Body of pancreas (tissue), 4 donors: ENCODE data around the gene BCL2L11. TPM values are rescaled to one million over a fixed set of nuclear protein-coding genes. Genes with fewer than 3 reads are reported as not detected.
A peak's percentile ranks its signal among the peaks of the same experiment; 100 is the strongest.

ENCODE experiments used
- ATAC-seq: fragments of 150-250 bp; one replicate; pipeline ENCODE4 v1.9.1; 2016
- DNase-seq, 4 donors: peaks; one replicate each; pipeline ENCODE4 v3.0.0-alpha.2; 2019
- H3K27ac ChIP-seq, 4 donors: fragments of 200-600 bp; sonication (generic); 1 replicate in 3 of 4; 2 replicates in 1 of 4; pipeline versions ENCODE4 v1.5.1 to v1.6.1; 2016 to 2019; ENCODE audit warnings: mild to moderate bottlenecking in 1 of 4, mixed read lengths in 1 of 4, moderate library complexity in 1 of 4
- H3K27me3 ChIP-seq, 2 donors: fragments of 200-600 bp; sonication (generic); one replicate each; pipeline ENCODE4 v1.6.0; 2016; ENCODE audit warnings: mild to moderate bottlenecking in 1 of 2
- H3K36me3 ChIP-seq, 2 donors: fragments of 200-600 bp; sonication (generic); replicated peaks in 1 of 2; 2 replicates each; pipeline ENCODE4 v1.5.1; 2016; ENCODE audit warnings: low read depth in 2 of 2; ENCODE audit not compliant: insufficient read depth in 1 of 2
- H3K4me1 ChIP-seq: fragments of 200-600 bp; sonication (generic); one replicate; pipeline ENCODE4 v1.6.0; 2016
- H3K4me3 ChIP-seq, 2 donors: fragments of 200-600 bp; sonication (generic); 1 replicate in 1 of 2; 2 replicates in 1 of 2; pipeline ENCODE4 v1.5.1; 2016 to 2019
- H3K9me3 ChIP-seq, 3 donors: fragments of 200-600 bp; sonication (generic); 1 replicate in 2 of 3; 2 replicates in 1 of 3; pipeline ENCODE4 v1.5.1; 2016
- POLR2A ChIP-seq, 3 donors: fragments of 450-650 bp; IDR thresholded peaks; one replicate each; pipeline ENCODE4 v1.6.1; 2016; ENCODE audit warnings: antibody characterized with exemption in 3 of 3, mild to moderate bottlenecking in 2 of 3
- WGBS, 2 donors: methylation state at CpG; one replicate each; pipeline ENCODE4 v1.1.5; 2017; 5-methylcytosine and 5-hydroxymethylcytosine counted together
- intact Hi-C: fragments of 100-400 bp; cut with DNase I; formaldehyde crosslinking; loops from one replicate; pipeline ENCODE4 v1.15.1; 2023
- total RNA-seq, 2 donors: library from RNA; depleted of rRNA; stranded (reverse); fragments of >200 nt; gene quantifications; one replicate each; pipeline ENCODE4 v1.1.0, GENCODE V29; 2016
- TF ChIP-seq, protein P1 (sequence below), 7 experiments: fragments of 450-650 bp in 4 of 7; fragments of 200-600 bp in 3 of 7; sonication (generic) in 3 of 7; IDR thresholded peaks; one replicate each; pipeline ENCODE4 v1.5.1; 2016 to 2019; ENCODE audit warnings: antibody characterized with exemption in 7 of 7

Gene BCL2L11
- total RNA-seq, 2 donors from 2014 or later: 10.9 to 18.7 TPM

DNA sequence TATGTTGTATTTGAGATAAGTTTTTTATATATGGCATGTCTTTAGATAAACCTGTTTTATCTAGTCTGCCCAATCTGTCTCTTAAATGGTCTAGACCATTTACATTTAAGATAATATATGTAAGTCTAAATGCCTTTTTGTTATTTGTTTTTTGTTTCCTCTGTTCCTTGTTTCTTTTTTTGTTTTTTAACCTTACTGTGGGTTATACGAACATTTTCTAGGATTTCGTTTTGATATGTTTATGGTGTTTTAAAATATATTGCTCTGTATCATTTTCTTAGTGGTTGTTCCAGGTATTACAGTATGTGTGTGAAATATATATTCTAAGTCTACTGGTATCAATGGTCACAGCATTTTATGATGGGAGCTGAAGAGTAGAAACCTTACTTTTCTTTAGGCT, 13.3 kb downstream of the BCL2L11 start:
- H3K4me1 ChIP-seq: peaks cover 7% of the 10 kb centered on the region
- peaks cover 0 to 3% of the 10 kb centered on the region in 2 donors for H3K36me3 ChIP-seq
- TF ChIP-seq, protein P1, sequence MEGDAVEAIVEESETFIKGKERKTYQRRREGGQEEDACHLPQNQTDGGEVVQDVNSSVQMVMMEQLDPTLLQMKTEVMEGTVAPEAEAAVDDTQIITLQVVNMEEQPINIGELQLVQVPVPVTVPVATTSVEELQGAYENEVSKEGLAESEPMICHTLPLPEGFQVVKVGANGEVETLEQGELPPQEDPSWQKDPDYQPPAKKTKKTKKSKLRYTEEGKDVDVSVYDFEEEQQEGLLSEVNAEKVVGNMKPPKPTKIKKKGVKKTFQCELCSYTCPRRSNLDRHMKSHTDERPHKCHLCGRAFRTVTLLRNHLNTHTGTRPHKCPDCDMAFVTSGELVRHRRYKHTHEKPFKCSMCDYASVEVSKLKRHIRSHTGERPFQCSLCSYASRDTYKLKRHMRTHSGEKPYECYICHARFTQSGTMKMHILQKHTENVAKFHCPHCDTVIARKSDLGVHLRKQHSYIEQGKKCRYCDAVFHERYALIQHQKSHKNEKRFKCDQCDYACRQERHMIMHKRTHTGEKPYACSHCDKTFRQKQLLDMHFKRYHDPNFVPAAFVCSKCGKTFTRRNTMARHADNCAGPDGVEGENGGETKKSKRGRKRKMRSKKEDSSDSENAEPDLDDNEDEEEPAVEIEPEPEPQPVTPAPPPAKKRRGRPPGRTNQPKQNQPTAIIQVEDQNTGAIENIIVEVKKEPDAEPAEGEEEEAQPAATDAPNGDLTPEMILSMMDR (IDR thresholded peaks at IDR 0.05): peak in 3 of 7 experiments; percentile 6 to 38 (median 18)
- no peak for TF ChIP-seq POLR2A (IDR thresholded peaks at IDR 0.05)
- no peak overlapping the region for H3K27ac ChIP-seq
- no peaks in the 10 kb centered on the region for H3K9me3 ChIP-seq
- DNase-seq (no peak), ATAC-seq (no peak)
- intact Hi-C loops: no loop called here
- no peak overlapping the region for H3K4me3 ChIP-seq
- WGBS, 2 donors: 85 to 95% methylated on average over 2 of the region's 2 CpGs
- no peaks in the 10 kb centered on the region for H3K27me3 ChIP-seq

DNA sequence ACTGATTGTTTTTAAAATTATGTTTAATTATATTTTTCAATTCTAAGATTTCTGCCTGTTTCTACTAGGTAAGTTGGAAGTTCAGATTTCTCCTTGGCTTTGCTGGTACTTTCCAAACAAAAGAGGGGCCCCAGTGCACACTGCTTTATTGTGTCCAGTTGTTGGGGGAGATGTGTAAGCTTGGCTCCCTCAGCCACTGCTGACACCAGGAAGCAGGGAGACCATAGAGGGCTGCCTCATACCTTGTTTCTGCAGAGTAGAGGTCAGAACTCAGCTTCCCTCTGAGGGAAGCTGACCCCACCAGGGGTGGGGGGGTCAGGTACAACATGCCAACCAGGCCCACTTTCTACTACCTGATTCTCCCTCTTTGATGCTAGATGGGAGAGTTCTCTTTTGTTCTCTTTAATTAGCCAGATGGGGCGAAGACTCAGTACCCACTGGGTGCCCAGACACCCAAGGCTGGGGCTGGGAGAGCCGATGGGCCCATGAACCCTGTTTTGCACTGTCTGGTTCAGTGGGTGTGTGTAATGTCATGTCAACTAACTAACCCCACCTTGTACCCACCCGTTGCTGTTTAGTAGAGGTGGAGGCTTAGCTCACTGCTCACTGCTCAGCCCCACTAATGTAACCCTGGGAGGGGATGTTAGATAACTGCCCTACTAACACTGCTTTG, 14.7 kb downstream of the BCL2L11 start:
- intact Hi-C loops: no loop called here
- TF ChIP-seq POLR2A (IDR thresholded peaks at IDR 0.05): no peak
- TF ChIP-seq, protein P1 (IDR thresholded peaks at IDR 0.05): no peak
- Histone ChIP-seq H3K27ac (no peak overlapping the region), H3K4me1 (peaks cover 20% of the 10 kb centered on the region), H3K4me3 (no peak overlapping the region), H3K36me3 (no peaks in the 10 kb centered on the region), H3K27me3 (no peaks in the 10 kb centered on the region), H3K9me3 (no peaks in the 10 kb centered on the region)
- DNase-seq (no peak), ATAC-seq (no peak)
- 84 to 95% methylated on average over 3 of the region's 3 CpGs for WGBS, 2 donors

DNA sequence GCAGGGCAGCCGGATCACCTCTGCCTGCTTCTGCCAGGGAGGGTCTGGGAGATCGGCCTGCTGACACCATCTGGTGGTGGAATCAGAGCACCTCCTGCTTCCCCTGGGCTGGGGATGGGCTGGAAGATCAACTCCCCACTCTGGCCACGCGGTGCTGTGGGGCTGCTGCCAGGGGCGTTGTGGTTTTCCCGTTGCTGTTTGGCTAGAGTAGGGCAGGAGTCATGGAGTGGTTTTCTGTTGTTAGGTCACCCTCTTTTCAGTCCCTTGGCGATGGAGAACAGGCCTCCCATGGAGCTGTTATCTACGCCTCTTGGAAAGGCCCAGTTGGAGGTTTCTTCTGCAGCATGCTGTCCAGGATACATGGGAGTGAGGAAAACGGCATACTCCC, 15.2 kb downstream of the BCL2L11 start:
- no peak for TF ChIP-seq POLR2A (IDR thresholded peaks at IDR 0.05)
- TF ChIP-seq, protein P1 (IDR thresholded peaks at IDR 0.05): no peak
- Histone ChIP-seq H3K27me3 (no peaks in the 10 kb centered on the region), H3K9me3 (no peaks in the 10 kb centered on the region), H3K36me3 (no peaks in the 10 kb centered on the region), H3K4me3 (no peak overlapping the region), H3K4me1 (peaks cover 21% of the 10 kb centered on the region), H3K27ac (no peak overlapping the region)
- ATAC-seq (no peak), DNase-seq (peak in 3 of 4 donors; percentile 9 to 34 (median 22))
- 77 to 86% methylated on average over 3 to 9 of the region's 9 CpGs for WGBS, 2 donors
- intact Hi-C loops: no loop called here

DNA sequence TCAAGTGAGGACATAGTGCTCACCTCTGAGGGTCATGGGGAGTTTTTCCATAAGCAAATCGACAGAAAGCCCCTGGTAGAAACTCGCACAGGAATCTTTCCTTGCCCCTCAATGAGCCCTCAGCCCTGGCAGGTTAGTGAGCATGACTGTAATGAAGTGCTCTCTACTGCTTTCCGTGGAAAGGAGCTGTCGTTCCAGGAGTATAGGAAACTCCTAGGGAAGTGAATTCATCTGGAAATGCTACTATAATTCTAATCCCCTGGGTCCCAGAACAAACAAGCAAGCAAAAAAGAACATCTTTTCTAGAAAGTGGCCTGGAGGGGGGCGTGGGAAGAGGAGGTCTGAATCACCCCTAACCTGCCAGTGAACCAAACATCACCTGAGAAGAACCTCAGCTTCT, 18.1 kb downstream of the BCL2L11 start:
- ATAC-seq: no peak
- TF ChIP-seq POLR2A (IDR thresholded peaks at IDR 0.05): no peak
- TF ChIP-seq, protein P1 (IDR thresholded peaks at IDR 0.05): no peak
- intact Hi-C loops: no loop called here
- no peaks in the 10 kb centered on the region for H3K36me3 ChIP-seq
- H3K9me3 ChIP-seq: no peaks in the 10 kb centered on the region
- no peaks in the 10 kb centered on the region for H3K27me3 ChIP-seq
- H3K4me1 ChIP-seq: peaks cover 21% of the 10 kb centered on the region
- WGBS, 2 donors: 87 to 88% methylated on average over 5 of the region's 5 CpGs
- DNase-seq: no peak
- H3K4me3 ChIP-seq: no peak overlapping the region
- no peak overlapping the region for H3K27ac ChIP-seq
